Measurements from ENCODE around the gene ICAM5. TPM values are rescaled to one million over a fixed set of nuclear protein-coding genes. Genes with fewer than 3 reads are reported as not detected.

The ICAM5 gene
- total RNA-seq, 1 experiment from 2014 or later, result 4.4 TPM

DNA sequence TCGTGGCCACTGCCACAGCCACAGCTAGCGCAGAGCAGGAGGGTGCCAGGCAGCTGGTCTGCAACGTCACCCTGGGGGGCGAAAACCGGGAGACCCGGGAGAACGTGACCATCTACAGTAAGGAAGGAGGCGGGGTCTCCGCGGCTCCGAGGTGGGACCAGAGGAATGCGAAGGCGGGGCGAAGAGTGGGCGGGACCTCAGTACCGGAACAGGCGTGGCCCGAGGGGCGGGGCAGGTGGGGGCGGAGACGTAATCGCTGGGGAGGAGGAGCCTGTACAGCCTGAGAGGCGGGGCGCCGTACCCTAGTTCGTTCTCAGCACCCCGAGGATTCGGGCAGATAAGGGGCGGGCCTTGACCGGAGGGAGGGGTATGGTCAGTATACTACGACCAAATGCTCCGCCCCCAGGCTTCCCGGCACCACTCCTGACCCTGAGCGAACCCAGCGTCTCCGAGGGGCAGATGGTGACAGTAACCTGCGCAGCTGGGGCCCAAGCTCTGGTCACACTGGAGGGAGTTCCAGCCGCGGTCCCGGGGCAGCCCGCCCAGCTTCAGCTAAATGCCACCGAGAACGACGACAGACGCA is 2.5 kb downstream of the ICAM5 start:
- peak; percentile 68 for DNase-seq (ENCODE audit: low read depth)

- no peak for DNase-seq (ENCODE audit: low read depth)
Observed at GRCh38 chr19:10292789-10293636, 3.3 kb downstream of the ICAM5 start.

DNA sequence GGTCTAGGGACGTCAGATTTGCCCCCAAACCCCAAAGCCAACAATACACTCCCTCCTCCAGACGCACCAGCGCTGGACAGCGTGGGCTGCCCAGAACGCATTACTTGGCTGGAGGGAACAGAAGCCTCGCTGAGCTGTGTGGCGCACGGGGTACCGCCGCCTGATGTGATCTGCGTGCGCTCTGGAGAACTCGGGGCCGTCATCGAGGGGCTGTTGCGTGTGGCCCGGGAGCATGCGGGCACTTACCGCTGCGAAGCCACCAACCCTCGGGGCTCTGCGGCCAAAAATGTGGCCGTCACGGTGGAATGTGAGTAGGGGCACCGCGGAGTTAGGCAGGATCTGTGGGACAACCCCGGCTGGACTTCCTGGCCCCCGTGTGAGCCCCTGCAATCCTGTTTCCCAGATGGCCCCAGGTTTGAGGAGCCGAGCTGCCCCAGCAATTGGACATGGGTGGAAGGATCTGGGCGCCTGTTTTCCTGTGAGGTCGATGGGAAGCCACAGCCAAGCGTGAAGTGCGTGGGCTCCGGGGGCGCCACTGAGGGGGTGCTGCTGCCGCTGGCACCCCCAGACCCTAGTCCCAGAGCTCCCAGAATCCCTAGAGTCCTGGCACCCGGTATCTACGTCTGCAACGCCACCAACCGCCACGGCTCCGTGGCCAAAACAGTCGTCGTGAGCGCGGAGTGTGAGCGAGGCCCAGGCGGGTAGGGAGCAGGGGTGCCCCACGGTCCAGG is 4.0 kb downstream of the ICAM5 start:
- DNase-seq (ENCODE audit: low read depth), result no peak

DNA sequence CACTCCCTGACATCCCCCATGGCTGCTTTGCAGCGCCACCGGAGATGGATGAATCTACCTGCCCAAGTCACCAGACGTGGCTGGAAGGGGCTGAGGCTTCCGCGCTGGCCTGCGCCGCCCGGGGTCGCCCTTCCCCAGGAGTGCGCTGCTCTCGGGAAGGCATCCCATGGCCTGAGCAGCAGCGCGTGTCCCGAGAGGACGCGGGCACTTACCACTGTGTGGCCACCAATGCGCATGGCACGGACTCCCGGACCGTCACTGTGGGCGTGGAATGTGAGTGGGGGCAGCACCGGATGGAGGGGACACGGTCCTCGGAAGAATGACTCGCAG is 4.6 kb downstream of the ICAM5 start:
- no peak for DNase-seq (ENCODE audit: low read depth)

DNA sequence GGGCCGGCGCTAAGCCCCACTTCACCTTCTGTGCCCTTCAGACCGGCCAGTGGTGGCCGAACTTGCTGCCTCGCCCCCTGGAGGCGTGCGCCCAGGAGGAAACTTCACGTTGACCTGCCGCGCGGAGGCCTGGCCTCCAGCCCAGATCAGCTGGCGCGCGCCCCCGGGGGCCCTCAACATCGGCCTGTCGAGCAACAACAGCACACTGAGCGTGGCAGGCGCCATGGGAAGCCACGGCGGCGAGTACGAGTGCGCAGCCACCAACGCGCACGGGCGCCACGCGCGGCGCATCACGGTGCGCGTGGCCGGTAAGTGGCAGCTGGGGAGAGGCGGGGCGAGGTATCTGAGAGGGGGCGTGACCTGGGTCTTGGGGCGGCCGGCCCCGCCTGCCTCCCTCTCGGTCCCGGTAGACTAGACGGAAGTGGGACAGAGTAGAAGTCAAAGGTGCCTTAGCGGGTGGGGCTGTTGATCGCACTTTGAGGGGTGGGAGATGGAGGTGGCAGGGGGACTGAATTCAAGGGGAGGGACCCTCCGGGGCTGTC is 5.6 kb downstream of the ICAM5 start:
- peak; percentile 39 for DNase-seq (ENCODE audit: low read depth)

DNA sequence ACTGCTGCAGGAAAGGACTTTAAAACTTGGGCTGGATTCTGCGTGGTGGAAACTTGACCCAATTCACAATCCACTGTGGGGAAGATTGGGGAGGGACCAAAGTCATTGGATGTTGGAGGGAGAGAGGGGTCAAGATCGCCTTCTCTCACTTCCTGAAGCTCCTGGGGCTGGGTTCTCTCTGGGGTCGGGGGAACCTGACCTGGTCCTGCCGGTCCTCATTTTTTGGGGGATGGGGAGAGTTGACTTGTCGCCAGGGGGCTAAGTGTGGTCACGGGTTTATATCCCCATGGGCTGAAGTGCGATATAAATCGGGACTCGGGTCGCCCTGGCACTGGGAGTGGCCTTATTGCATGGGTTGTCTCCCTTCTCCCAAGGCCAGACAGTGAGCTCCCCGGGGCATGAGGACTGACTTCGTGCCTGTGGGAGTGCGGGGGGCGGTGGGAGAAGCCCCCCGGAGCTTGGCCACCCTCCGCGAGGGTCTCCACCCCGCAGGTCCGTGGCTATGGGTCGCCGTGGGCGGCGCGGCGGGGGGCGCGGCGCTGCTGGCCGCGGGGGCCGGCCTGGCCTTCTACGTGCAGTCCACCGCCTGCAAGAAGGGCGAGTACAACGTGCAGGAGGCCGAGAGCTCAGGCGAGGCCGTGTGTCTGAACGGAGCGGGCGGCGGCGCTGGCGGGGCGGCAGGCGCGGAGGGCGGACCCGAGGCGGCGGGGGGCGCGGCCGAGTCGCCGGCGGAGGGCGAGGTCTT is 6.3 kb downstream of the ICAM5 start:
- DNase-seq (ENCODE audit: low read depth), result no peak

GRCh38 chr19:10299545-10300458 is 10.1 kb downstream of the ICAM5 start:
- no peak for DNase-seq (ENCODE audit: low read depth)

- DNase-seq (ENCODE audit: low read depth), result peak; percentile 51
Observed at GRCh38 chr19:10305139-10305806, 15.5 kb downstream of the ICAM5 start.

GRCh38 chr19:10306327-10306726 is 16.6 kb downstream of the ICAM5 start:
- DNase-seq (ENCODE audit: low read depth), result no peak

- no peak for DNase-seq (ENCODE audit: low read depth)
Observed at GRCh38 chr19:10309423-10309822, 19.7 kb downstream of the ICAM5 start, which contains the start of gene ZGLP1. TSS of gene ZGLP1 (minus strand) at chr19:10309815.

DNA sequence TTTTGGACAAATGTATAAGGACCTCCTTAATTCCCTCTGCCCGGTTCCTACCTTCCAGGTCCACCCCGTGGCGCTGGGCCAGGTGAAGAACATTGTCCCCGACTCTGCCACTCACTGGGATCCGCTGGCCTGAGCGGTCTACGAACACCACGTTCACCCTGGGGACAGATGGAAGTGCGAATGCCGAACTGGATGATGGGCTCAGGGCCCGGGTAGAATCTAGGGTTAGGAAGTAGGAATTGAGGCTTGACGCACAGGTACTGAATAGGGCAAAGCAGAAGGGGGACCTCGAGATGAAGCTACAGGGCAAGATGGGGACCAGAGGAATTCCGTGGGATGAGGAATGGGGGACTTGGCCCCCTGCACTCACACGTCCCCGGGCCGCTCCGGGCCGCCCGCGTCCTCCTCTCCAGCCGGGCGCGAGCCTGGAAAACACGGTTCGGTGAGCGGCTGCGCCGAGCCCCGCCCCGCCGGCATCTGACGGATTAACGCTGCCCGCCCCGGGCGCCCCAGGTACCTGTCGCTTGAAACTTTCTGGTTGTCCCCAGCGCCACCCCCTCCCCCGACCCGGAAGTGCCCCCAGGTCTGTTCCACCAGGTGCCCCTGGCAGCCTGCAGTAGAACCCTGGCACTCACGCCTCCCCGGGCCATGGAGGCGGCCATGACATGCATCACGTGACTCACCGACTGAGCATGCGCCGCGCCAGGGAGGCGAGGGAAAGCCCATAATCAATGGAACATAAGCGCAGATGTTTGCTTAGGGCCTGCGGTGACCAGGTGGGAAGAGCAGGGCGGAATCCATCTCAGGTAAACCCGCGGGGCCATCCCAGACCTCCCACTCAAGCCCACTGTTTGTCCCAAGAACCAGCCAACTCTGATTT is 25.8 kb downstream of the ICAM5 start, which contains the start of gene FDX2:
FDX2 (minus strand) TSS at position 681 of the 880 bp plus-strand sequence; CDS start at position 662, 19 bp downstream.
- DNase-seq (ENCODE audit: low read depth), result peak; percentile 81

DNA sequence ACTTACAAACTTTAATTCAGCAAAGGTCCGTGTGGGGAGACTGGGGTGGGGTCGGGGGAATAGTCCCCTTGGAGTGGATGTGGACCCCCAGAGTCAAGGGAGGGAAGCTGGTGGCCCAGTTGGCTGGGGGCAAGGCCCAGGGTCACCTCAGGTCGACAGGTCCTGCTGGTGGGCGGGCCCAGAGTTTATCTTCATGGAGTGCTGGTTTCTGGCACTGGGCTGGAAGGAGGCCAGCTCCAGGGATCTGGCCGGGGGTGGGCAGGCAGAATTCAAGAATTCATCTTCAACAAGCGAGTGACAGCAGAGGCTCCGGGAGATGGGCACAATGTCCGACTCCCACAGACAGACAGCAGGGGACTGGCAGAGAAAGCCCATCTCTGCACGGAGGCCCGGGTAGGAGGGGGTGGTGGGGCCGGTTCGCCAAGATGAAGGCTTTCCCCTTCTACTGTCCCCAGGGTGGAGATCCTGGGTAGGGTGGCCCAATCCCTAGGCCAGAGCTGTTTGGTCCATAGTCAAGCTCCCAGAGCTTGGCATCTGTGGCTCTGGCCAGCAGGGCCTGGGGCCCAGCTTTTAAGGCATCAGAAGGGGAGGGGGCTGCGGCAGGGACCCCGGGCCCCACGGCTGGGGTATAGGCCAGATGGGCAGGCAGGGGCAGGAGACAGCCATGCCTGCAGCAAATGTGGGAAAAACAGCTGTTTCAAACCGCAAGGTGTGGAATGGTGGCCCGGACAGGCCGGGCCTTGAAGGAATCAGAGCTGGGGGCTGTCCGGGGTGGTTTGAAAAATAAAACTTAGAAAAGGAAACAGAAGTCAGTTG is 26.7 kb downstream of the ICAM5 start:
- DNase-seq (ENCODE audit: low read depth), result no peak

DNA sequence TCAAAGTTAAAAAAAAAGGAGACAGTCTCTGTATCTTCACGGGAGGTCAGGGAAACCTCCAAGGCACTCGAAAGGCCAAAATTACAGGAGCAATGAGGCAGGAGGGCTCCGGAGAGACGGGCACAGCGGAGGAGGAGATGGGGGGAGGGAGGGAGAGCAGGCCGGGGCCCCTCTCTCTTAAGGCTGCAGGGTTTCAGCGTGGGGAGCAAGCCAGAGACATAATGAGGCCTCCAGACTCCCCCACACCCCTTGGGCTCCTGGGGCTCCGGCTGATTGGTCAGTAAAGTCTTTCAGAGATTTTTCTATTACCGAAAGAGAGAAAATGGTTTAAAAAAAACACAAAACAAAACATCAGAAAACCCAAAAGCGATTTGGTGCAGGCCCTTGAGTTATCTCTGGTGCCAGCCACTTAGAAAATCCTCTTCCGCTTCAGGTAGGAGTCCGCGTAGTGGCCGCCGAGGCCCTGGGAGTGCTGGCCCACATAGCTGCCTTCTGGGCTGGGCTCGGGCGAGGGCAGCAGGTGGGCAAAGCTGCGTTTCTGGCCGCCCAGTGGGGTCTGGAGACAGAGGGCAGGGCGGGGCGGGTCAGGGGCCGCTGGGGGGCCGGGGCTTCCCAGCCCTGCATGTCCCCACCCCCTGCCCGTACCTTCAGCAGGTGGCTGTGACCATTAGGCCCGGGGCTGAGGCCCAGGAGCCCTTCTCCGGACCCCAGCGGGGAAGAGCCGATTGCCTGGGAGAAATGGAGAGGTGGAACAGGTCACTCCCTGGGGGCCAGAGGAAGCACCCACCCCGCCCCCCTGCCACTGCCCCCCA is 27.5 kb downstream of the ICAM5 start:
- no peak for DNase-seq (ENCODE audit: low read depth)

GRCh38 chr19:10317857-10318462 is 28.2 kb downstream of the ICAM5 start:
- no peak for DNase-seq (ENCODE audit: low read depth)

GRCh38 chr19:10318807-10319682 is 29.3 kb downstream of the ICAM5 start:
- no peak for DNase-seq (ENCODE audit: low read depth)
